Measurements from ENCODE around the gene FBRSL1. TPM values are rescaled to one million over a fixed set of nuclear protein-coding genes. Genes with fewer than 3 reads are reported as not detected.

FBRSL1 gene
- total and polyA plus RNA-seq, 5 donors: 36.4 to 65.0 (median 53.9) TPM

- Histone ChIP-seq H3K4me3 (ENCODE audit: low read length) (no peak overlapping the region), H3K9me3 (ENCODE audit: control insufficient read depth, low read length) (no peaks in the 10 kb centered on the region), H3K4me1 (ENCODE audit: control insufficient read depth, insufficient read depth, low read length) (peaks cover 33% of the 10 kb centered on the region), H3K27me3 (ENCODE audit: control insufficient read depth, insufficient read depth) (no peaks in the 10 kb centered on the region), H3K27ac (ENCODE audit: low read length) (no peak overlapping the region)
- ATAC-seq (no peak), DNase-seq (no peak)
- intact Hi-C loops (cut with DNase I): no loop called here
- 74% methylated on average over 9 of the region's 9 CpGs for WGBS
These were observed 10.9 kb downstream of the FBRSL1 start for GRCh38 chr12:132500856-132501180.

GRCh38 chr12:132501204-132501940 is 11.4 kb downstream of the FBRSL1 start:
- H3K4me1 ChIP-seq (ENCODE audit: control insufficient read depth, insufficient read depth, low read length): peaks cover 37% of the 10 kb centered on the region
- ATAC-seq: no peak

GRCh38 chr12:132502149-132502881 is 12.4 kb downstream of the FBRSL1 start:
- Histone ChIP-seq H3K4me1 (ENCODE audit: control insufficient read depth, insufficient read depth, low read length) (peaks cover 39% of the 10 kb centered on the region), H3K27me3 (ENCODE audit: control insufficient read depth, insufficient read depth) (no peaks in the 10 kb centered on the region), H3K9me3 (ENCODE audit: control insufficient read depth, low read length) (no peaks in the 10 kb centered on the region), H3K27ac (ENCODE audit: low read length) (peak overlapping the region; percentile 14), H3K4me3 (ENCODE audit: low read length) (no peak overlapping the region)
- whole genome bisulfite sequencing: 73% methylated on average over 24 of the region's 24 CpGs
- ATAC-seq: no peak
- no peak for DNase-seq
- intact Hi-C loops (cut with DNase I): no loop called here

More at GRCh38 chr12:132501204-132501940, 11.4 kb downstream of the FBRSL1 start:
- 78% methylated on average over 27 of the region's 27 CpGs for WGBS
- no peak overlapping the region for H3K27ac ChIP-seq (ENCODE audit: low read length)
- intact Hi-C loops (cut with DNase I): no loop called here
- H3K9me3 ChIP-seq (ENCODE audit: control insufficient read depth, low read length): no peaks in the 10 kb centered on the region
- H3K27me3 ChIP-seq (ENCODE audit: control insufficient read depth, insufficient read depth): no peaks in the 10 kb centered on the region
- no peak for DNase-seq
- no peak overlapping the region for H3K4me3 ChIP-seq (ENCODE audit: low read length)

- Histone ChIP-seq H3K4me3 (ENCODE audit: low read length) (no peak overlapping the region), H3K9me3 (ENCODE audit: control insufficient read depth, low read length) (no peaks in the 10 kb centered on the region), H3K27ac (ENCODE audit: low read length) (no peak overlapping the region), H3K27me3 (ENCODE audit: control insufficient read depth, insufficient read depth) (no peaks in the 10 kb centered on the region), H3K4me1 (ENCODE audit: control insufficient read depth, insufficient read depth, low read length) (peaks cover 39% of the 10 kb centered on the region)
- intact Hi-C loops (cut with DNase I): no loop called here
- 75% methylated on average over 8 of the region's 8 CpGs for WGBS
- DNase-seq (no peak), ATAC-seq (no peak)
These were observed 12.9 kb downstream of the FBRSL1 start for GRCh38 chr12:132502882-132503193.

GRCh38 chr12:132503618-132504204 is 13.8 kb downstream of the FBRSL1 start:
- 57% methylated on average over 5 of the region's 5 CpGs for WGBS
- Histone ChIP-seq H3K9me3 (ENCODE audit: control insufficient read depth, low read length) (no peaks in the 10 kb centered on the region), H3K27me3 (ENCODE audit: control insufficient read depth, insufficient read depth) (no peaks in the 10 kb centered on the region), H3K4me3 (ENCODE audit: low read length) (no peak overlapping the region), H3K4me1 (ENCODE audit: control insufficient read depth, insufficient read depth, low read length) (peaks cover 39% of the 10 kb centered on the region), H3K27ac (ENCODE audit: low read length) (no peak overlapping the region)
- intact Hi-C loops (cut with DNase I): no loop called here
- no peak for DNase-seq
- ATAC-seq: no peak

- DNase-seq (peak in 1 of 3 donors; percentile 82), ATAC-seq (no peak)
- Histone ChIP-seq H3K9me3 (ENCODE audit: control insufficient read depth, low read length) (no peaks in the 10 kb centered on the region), H3K4me1 (ENCODE audit: control insufficient read depth, insufficient read depth, low read length) (peaks cover 33% of the 10 kb centered on the region), H3K27me3 (ENCODE audit: control insufficient read depth, insufficient read depth) (no peaks in the 10 kb centered on the region), H3K4me3 (ENCODE audit: low read length) (no peak overlapping the region), H3K27ac (ENCODE audit: low read length) (peak overlapping the region; percentile 16)
- 76% methylated on average over 27 of the region's 27 CpGs for WGBS
- intact Hi-C loops (cut with DNase I): no loop called here
These were observed 15.3 kb downstream of the FBRSL1 start for GRCh38 chr12:132505105-132505851.

GRCh38 chr12:132505852-132506219 is 15.9 kb downstream of the FBRSL1 start:
- no peak for DNase-seq
- peaks cover 30% of the 10 kb centered on the region for H3K4me1 ChIP-seq (ENCODE audit: control insufficient read depth, insufficient read depth, low read length)
- H3K27ac ChIP-seq (ENCODE audit: low read length): peak overlapping the region; percentile 16
- intact Hi-C loops (cut with DNase I): no loop called here
- no peaks in the 10 kb centered on the region for H3K27me3 ChIP-seq (ENCODE audit: control insufficient read depth, insufficient read depth)
- H3K4me3 ChIP-seq (ENCODE audit: low read length): no peak overlapping the region
- no peak for ATAC-seq
- WGBS: 56% methylated on average over 10 of the region's 10 CpGs
- H3K9me3 ChIP-seq (ENCODE audit: control insufficient read depth, low read length): no peaks in the 10 kb centered on the region

- intact Hi-C loops (cut with DNase I): no loop called here
- H3K4me3 ChIP-seq (ENCODE audit: low read length): no peak overlapping the region
- DNase-seq (peak; percentile 92 to 97 (median 96)), ATAC-seq (peak; percentile 90)
- WGBS: 18% methylated on average over 32 of the region's 32 CpGs
- peaks cover 29% of the 10 kb centered on the region for H3K4me1 ChIP-seq (ENCODE audit: control insufficient read depth, insufficient read depth, low read length)
- no peaks in the 10 kb centered on the region for H3K9me3 ChIP-seq (ENCODE audit: control insufficient read depth, low read length)
- peak overlapping the region; percentile 82 for H3K27ac ChIP-seq (ENCODE audit: low read length)
- no peaks in the 10 kb centered on the region for H3K27me3 ChIP-seq (ENCODE audit: control insufficient read depth, insufficient read depth)
These were observed 16.6 kb downstream of the FBRSL1 start for GRCh38 chr12:132506328-132507160.

- WGBS: 44% methylated on average over 15 of the region's 15 CpGs
- Histone ChIP-seq H3K4me3 (ENCODE audit: low read length) (no peak overlapping the region), H3K9me3 (ENCODE audit: control insufficient read depth, low read length) (no peaks in the 10 kb centered on the region), H3K27me3 (ENCODE audit: control insufficient read depth, insufficient read depth) (no peaks in the 10 kb centered on the region), H3K27ac (ENCODE audit: low read length) (peak overlapping the region; percentile 82), H3K4me1 (ENCODE audit: control insufficient read depth, insufficient read depth, low read length) (peaks cover 26% of the 10 kb centered on the region)
- intact Hi-C loops (cut with DNase I): no loop called here
- ATAC-seq: peak in 1 of 2 donors; percentile 1
- DNase-seq: no peak
These were observed 17.2 kb downstream of the FBRSL1 start for GRCh38 chr12:132507161-132507538.

- Histone ChIP-seq H3K9me3 (ENCODE audit: control insufficient read depth, low read length) (no peaks in the 10 kb centered on the region), H3K4me3 (ENCODE audit: low read length) (no peak overlapping the region), H3K27ac (ENCODE audit: low read length) (peak overlapping the region; percentile 82), H3K4me1 (ENCODE audit: control insufficient read depth, insufficient read depth, low read length) (peaks cover 21% of the 10 kb centered on the region), H3K27me3 (ENCODE audit: control insufficient read depth, insufficient read depth) (no peaks in the 10 kb centered on the region)
- ATAC-seq (no peak), DNase-seq (no peak)
- intact Hi-C loops (cut with DNase I): no loop called here
- WGBS: 87% methylated on average over 31 of the region's 31 CpGs
These were observed 17.9 kb downstream of the FBRSL1 start for GRCh38 chr12:132507656-132508490.
